Measurements from ENCODE around the gene MAPKAPK3.

The MAPKAPK3 gene

DNA sequence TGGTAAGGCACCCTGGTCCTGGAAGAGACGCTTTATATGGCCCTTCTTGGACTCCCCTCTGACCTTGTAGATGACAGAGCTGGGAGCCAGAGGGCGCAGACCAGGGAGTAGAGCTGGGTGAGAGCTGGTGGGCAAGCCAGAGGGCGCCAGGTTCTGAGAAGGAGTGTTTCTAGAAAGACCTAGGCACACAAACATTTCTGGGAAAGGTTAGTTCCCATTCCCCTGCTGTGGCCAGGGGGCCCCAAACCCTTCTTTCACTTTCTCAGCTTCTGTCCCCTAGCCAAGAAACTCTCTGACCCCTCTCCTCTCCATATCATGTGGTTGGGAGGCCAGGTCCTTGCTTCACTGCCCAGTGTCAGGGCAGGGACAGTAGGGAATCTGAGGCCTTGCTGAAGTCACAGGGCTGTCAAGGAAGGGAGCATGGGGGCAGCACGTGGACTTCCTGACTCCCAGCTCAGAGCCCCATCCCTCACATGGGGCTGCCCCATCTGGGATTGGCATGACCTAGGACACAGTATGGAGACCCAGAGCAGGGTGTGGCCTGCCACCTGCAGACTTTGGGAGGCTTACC is 44.1 kb upstream of the MAPKAPK3 start:
- H3K4me3 ChIP-seq (ENCODE audit: low read depth, low read length) = no peak overlapping the region
- TF ChIP-seq, protein P1, sequence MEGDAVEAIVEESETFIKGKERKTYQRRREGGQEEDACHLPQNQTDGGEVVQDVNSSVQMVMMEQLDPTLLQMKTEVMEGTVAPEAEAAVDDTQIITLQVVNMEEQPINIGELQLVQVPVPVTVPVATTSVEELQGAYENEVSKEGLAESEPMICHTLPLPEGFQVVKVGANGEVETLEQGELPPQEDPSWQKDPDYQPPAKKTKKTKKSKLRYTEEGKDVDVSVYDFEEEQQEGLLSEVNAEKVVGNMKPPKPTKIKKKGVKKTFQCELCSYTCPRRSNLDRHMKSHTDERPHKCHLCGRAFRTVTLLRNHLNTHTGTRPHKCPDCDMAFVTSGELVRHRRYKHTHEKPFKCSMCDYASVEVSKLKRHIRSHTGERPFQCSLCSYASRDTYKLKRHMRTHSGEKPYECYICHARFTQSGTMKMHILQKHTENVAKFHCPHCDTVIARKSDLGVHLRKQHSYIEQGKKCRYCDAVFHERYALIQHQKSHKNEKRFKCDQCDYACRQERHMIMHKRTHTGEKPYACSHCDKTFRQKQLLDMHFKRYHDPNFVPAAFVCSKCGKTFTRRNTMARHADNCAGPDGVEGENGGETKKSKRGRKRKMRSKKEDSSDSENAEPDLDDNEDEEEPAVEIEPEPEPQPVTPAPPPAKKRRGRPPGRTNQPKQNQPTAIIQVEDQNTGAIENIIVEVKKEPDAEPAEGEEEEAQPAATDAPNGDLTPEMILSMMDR (IDR thresholded peaks at IDR 0.05; ENCODE audit: borderline replicate concordance, insufficient read depth, low read depth, low read length) = no peak

DNA sequence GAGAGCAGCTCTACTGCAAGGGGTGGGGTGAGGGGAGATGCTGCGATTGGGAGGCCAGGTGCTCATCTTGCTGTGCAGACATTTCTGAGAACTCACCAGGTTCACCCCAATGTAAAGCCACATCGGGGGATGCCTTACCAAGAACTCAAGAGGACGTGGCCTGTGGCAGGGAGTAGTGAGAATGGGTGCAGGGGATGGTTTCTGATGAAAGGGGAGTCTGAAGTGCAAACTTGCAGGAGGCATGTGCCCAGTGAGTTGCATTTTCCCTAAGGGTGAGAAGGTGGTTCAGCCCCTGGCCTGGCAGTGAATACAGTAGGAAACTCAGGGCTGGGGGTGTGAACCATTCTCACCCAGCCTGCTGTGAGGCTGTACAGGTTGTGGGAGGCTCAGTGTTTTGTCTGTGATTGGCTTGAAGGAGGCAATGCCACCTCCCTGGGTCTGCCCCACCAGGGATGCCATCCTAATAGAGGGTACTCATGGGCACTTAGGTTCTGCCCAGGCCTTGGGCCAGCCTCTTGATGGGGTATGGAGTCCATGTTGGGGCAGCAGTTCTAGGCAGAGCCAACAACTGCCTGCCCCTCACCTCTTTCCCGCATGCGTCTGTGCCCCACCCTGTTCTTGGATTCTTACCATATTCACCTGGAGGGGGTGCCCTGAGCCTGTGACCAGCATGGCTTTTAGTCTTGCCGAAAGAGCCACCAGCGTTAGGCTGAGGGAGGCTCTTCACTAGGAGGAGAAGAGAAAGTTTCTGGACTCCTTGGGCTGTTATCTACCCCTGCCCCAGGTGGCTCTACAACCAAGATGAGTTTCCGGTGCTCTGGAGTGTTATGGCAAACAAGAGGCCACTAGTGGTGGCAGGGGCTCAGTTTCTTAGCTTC is 43.1 kb upstream of the MAPKAPK3 start:
- no peak overlapping the region for H3K4me3 ChIP-seq (ENCODE audit: low read depth, low read length)
- TF ChIP-seq, protein P1 (IDR thresholded peaks at IDR 0.05; ENCODE audit: borderline replicate concordance, insufficient read depth, low read depth, low read length) = no peak

DNA sequence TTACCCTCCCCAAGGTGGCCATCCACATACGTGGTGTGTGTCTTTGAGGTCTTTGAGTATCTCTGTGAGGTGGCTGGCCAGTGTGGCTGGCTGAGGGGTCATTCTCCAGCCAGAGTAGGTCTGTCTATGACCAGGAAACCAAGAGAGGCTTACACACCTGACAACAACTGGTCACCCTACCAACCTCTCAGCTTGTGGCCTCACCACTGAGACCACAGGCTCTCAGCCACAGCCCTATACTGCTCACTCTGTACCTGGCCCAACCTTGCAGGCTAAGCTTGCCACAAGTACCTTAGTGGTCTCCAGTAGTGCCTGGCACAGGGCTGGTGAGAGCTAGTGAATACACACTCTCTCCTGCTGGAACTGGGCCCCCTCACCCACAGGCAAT is 42.5 kb upstream of the MAPKAPK3 start:
- TF ChIP-seq, protein P1 (IDR thresholded peaks at IDR 0.05; ENCODE audit: borderline replicate concordance, insufficient read depth, low read depth, low read length) = no peak
- H3K4me3 ChIP-seq (ENCODE audit: low read depth, low read length) = no peak overlapping the region

DNA sequence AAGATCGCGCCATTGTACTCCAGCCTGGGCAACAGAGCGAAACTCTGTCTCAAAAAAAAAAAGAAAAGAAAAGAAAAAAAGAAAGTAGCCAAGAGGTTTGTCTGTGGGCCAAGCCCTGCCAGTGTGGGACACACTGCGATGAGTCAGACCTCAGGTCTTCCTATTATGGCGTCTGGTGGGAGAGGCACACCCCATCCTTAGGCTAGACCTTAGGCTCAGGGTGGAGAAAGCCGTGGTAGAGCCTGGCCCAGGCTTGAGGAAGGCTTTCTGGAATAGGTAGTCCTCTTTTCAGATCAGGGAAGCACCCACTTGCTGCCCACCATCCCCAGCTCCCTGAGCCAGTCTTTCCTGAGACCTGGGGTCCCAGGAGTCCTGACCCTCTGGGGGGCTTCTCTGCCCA is 41.6 kb upstream of the MAPKAPK3 start:
- H3K4me3 ChIP-seq (ENCODE audit: low read depth, low read length) = no peak overlapping the region
- TF ChIP-seq, protein P1 (IDR thresholded peaks at IDR 0.05; ENCODE audit: borderline replicate concordance, insufficient read depth, low read depth, low read length) = no peak

DNA sequence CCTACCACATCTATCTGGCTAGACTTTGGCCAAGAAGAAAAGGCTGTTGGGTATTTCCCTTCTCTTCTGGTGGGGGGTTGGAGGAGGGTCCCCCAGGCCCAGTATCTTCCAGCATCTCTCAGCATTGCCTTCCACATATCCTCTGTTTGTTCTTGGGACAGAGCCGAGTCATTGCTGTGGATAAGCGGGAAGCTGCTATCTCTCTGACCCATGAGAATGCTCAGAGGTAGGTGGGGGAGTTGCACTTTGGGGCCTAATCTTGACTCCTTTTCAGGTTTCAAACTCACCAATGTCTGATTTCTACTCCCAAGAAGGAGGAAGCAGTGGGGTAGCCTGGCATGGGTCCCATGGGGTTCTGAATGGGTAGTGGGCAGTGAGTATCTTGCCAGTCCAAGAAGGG is 39.6 kb upstream of the MAPKAPK3 start:
- no peak overlapping the region for H3K4me3 ChIP-seq (ENCODE audit: low read depth, low read length)
- TF ChIP-seq, protein P1 (IDR thresholded peaks at IDR 0.05; ENCODE audit: borderline replicate concordance, insufficient read depth, low read depth, low read length) = no peak

DNA sequence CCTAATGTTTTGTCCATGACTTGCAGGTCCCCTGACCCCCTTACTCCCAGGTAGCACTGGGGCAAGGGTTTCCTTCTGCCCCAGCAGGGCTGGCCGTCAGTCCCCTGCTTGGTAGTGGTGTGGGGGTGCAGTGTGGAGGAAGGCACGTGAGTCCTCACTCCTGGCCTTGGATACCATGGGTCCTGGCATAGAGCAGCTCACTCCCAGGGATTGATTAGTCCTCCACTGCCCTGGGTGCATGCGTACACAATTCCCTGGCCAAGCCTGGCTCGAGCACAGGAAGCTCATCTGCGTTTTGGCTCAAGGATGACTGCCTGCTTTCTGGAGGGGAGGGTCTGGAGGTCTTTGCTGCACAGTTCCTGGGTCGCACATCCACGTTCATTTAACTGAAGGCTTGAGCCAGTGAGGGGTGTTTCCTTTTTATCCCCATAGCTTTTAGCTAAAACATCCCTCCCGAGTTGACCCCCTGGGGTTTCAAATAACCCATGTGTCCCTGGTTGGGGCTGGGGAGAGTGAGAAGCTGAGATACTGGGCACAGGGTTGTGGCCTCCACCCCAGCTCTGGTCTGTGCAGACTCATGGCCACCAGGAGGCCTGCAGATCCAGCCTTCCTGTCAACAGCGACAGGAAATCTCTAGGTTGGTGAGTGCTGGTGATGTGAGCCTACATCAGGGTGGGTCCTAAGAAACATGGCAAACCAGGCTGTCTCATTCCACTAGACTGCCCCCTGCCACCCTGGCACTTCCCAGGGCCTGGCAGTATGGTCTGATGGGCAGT is 36.1 kb upstream of the MAPKAPK3 start:
- TF ChIP-seq, protein P1 (IDR thresholded peaks at IDR 0.05; ENCODE audit: borderline replicate concordance, insufficient read depth, low read depth, low read length) = no peak
- no peak overlapping the region for H3K4me3 ChIP-seq (ENCODE audit: low read depth, low read length)
